ENCODE results near the gene BCKDHA.
"Not testable (repeated sequence)": the region's sequence is repeated elsewhere in the genome, so short reads cannot be mapped to it uniquely, and the experiment has no call there.

The BCKDHA gene

GRCh38 chr19:41363753-41364523 lies 33.7 kb upstream of the BCKDHA start, which contains the start of gene B9D2:
TSS of gene B9D2 (minus strand) at chr19:41364149. CDS start at chr19:41363519, 630 bp downstream.
- TF ChIP-seq FOXM1 (IDR thresholded peaks at IDR 0.05; ENCODE audit: borderline replicate concordance) = no peak
- TF ChIP-seq NFRKB (IDR thresholded peaks at IDR 0.05) = peak; percentile 56; the same call in 1 of the 2 replicates
- no peak for TF ChIP-seq ZNF384 (IDR thresholded peaks at IDR 0.05)
- TF ChIP-seq, protein P1, sequence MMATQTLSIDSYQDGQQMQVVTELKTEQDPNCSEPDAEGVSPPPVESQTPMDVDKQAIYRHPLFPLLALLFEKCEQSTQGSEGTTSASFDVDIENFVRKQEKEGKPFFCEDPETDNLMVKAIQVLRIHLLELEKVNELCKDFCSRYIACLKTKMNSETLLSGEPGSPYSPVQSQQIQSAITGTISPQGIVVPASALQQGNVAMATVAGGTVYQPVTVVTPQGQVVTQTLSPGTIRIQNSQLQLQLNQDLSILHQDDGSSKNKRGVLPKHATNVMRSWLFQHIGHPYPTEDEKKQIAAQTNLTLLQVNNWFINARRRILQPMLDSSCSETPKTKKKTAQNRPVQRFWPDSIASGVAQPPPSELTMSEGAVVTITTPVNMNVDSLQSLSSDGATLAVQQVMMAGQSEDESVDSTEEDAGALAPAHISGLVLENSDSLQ (IDR thresholded peaks at IDR 0.05) = peak; percentile 95
- CTCF ChIA-PET = interaction anchor here (0.5 to 1.3 kb wide), 4 partner anchors 12 to 179 kb away, joined by 3 to 4 read pairs (median 4); no protein-coding TSS in a partner anchor
- POLR2A ChIA-PET = interaction anchor here (0.6 to 3.6 kb wide), 8 partner anchors 9 to 509 kb away, joined by 3 to 51 read pairs (median 3); partner anchors contain the start of genes DMAC2, RPS19 and TGFB1
- peak; percentile 97 for DNase-seq (ENCODE audit: extremely low spot score)

- DNase-seq (ENCODE audit: extremely low spot score) = no peak
- no peak for TF ChIP-seq FOXA1 (IDR thresholded peaks at IDR 0.05)
- TF ChIP-seq HDGF (IDR thresholded peaks at IDR 0.05; ENCODE audit: borderline replicate concordance) = no peak
- no peak for TF ChIP-seq FOXK2 (IDR thresholded peaks at IDR 0.05)
- TF ChIP-seq ARNT (IDR thresholded peaks at IDR 0.05) = no peak
- no peak for TF ChIP-seq SP1 (IDR thresholded peaks at IDR 0.05)
- TF ChIP-seq FOXM1 (IDR thresholded peaks at IDR 0.05; ENCODE audit: borderline replicate concordance) = no peak
- ChIA-PET POLR2A (interaction anchor here (0.6 to 3.6 kb wide), 6 partner anchors 11 to 495 kb away, joined by 3 to 51 read pairs (median 4); partner anchors contain the start of genes DMAC2, RPS19 and TGFB1), CTCF (interaction anchor here (0.5 to 1.3 kb wide), 2 partner anchors 12 to 74 kb away, joined by 4 read pairs; no protein-coding TSS in a partner anchor)
These were observed 32.9 kb upstream of the BCKDHA start for GRCh38 chr19:41364524-41365391.

DNA sequence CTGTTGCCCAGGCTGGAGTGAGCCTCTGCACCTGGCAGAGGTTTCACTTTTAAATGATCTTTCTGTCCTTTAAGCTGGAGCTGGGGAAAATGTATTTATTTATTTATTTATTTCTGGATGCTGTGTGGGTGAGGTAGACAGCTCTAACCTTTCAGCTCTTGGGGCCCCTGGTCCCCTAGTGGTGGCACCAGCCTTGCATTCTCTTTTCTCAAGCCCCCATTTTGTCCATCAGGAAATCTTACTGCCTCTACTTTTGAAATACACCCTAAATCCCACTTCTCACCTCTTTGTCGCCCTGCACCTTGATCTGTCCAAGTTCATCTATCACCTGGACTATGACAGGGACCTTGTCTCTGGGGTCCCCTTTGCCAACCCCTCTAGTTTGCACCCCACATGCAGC lies 31.5 kb upstream of the BCKDHA start:
- no peak for DNase-seq (ENCODE audit: extremely low spot score)

GRCh38 chr19:41367848-41368301 lies 29.7 kb upstream of the BCKDHA start:
- DNase-seq (ENCODE audit: extremely low spot score) = no peak
- ChIA-PET CTCF (no interaction called here), POLR2A (interaction anchor here (1.0 kb wide), 1 partner anchor 12 kb away, joined by 3 read pairs; no protein-coding TSS in a partner anchor)
- no peak for TF ChIP-seq FOXK2 (IDR thresholded peaks at IDR 0.05)

More for the DNA sequence above, 31.5 kb upstream of the BCKDHA start:
- POLR2A ChIA-PET = interaction anchor here (3.6 kb wide), 1 partner anchor 73 kb away, joined by 19 read pairs; the partner anchor contains the start of gene DMAC2
- CTCF ChIA-PET = interaction anchor here (0.6 kb wide), 1 partner anchor 633 kb away, joined by 4 read pairs; no protein-coding TSS in a partner anchor
- TF ChIP-seq SP1 (IDR thresholded peaks at IDR 0.05) (no peak), TARDBP (IDR thresholded peaks at IDR 0.05) (no peak), FOXK2 (IDR thresholded peaks at IDR 0.05) (no peak), ELF4 (IDR thresholded peaks at IDR 0.05) (no peak), ZNF384 (IDR thresholded peaks at IDR 0.05) (no peak), FOXM1 (IDR thresholded peaks at IDR 0.05; ENCODE audit: borderline replicate concordance) (no peak)

DNA sequence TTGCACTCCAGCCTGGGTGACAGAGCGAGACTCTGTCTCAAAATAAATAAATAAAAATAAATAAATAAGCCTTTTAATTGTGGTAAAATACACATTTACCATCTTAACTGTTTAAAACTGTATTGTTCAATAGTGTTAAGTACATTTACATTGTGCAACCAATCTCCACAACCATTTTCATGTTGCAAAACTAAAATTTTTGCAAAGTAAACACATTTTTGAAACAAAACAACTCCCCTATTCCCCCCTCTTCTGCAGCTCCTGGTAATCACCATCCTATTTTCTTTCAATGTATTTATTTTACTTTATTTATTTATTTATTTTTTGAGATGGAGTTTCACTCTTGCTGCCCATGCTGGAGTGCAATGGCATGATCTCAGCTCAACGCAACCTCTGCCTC lies 27.8 kb upstream of the BCKDHA start:
- no peak for DNase-seq (ENCODE audit: extremely low spot score)
- CTCF ChIA-PET = no interaction called here
- POLR2A ChIA-PET = interaction anchor here (0.7 kb wide), 1 partner anchor 70 kb away, joined by 3 read pairs; the partner anchor contains the start of gene DMAC2
- TF ChIP-seq LEF1 (IDR thresholded peaks at IDR 0.05; ENCODE audit: borderline replicate concordance) (no peak), L3MBTL2 (conservative IDR thresholded peaks at IDR 0.05) (no peak), FOXM1 (IDR thresholded peaks at IDR 0.05; ENCODE audit: borderline replicate concordance) (no peak), FOXA1 (IDR thresholded peaks at IDR 0.05) (no peak), BHLHE40 (IDR thresholded peaks at IDR 0.05; ENCODE audit: borderline replicate concordance) (no peak), ELF4 (IDR thresholded peaks at IDR 0.05) (no peak), NFRKB (IDR thresholded peaks at IDR 0.05) (no peak), FOXK2 (IDR thresholded peaks at IDR 0.05) (no peak), CTBP1 (IDR thresholded peaks at IDR 0.05; ENCODE audit: borderline replicate concordance) (no peak), SUZ12 (IDR thresholded peaks at IDR 0.05) (no peak), SP1 (IDR thresholded peaks at IDR 0.05) (no peak), HDGF (IDR thresholded peaks at IDR 0.05; ENCODE audit: borderline replicate concordance) (no peak), ZNF384 (IDR thresholded peaks at IDR 0.05) (no peak), TARDBP (IDR thresholded peaks at IDR 0.05) (no peak)
- TF ChIP-seq, protein P1 (IDR thresholded peaks at IDR 0.05) = no peak

- DNase-seq (ENCODE audit: extremely low spot score); CTCF ChIA-PET; POLR2A ChIA-PET: not testable (repeated sequence)
These were observed 26.5 kb upstream of the BCKDHA start for GRCh38 chr19:41371119-41371518.

DNA sequence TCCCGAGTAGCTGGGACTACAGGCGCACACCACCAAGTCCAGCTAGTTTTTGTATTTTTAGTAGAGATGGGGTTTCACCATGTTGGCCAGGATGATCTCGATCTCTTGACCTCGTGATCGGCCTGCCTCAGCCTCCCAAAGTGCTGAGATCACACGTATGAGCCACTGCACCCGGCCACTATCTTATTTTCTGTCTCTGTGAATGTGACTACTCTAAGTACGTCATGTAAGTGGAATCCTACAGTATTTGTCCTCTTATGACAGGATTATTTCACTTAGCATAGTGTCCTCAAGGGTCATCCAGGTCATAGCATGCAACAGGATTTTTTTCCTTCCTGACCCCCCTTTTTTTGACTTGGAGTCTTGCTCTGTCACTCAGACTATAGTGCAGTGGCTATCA lies 26.1 kb upstream of the BCKDHA start:
- TF ChIP-seq CTBP1 (IDR thresholded peaks at IDR 0.05; ENCODE audit: borderline replicate concordance) = no peak
- no peak for TF ChIP-seq ZNF384 (IDR thresholded peaks at IDR 0.05)
- no peak for TF ChIP-seq HDGF (IDR thresholded peaks at IDR 0.05; ENCODE audit: borderline replicate concordance)
- no peak for TF ChIP-seq SUZ12 (IDR thresholded peaks at IDR 0.05)
- no peak for TF ChIP-seq SP1 (IDR thresholded peaks at IDR 0.05)
- TF ChIP-seq LEF1 (IDR thresholded peaks at IDR 0.05; ENCODE audit: borderline replicate concordance) = no peak
- no peak for TF ChIP-seq TARDBP (IDR thresholded peaks at IDR 0.05)
- TF ChIP-seq FOXK2 (IDR thresholded peaks at IDR 0.05) = no peak
- TF ChIP-seq NFRKB (IDR thresholded peaks at IDR 0.05) = no peak
- TF ChIP-seq, protein P1 (IDR thresholded peaks at IDR 0.05) = no peak
- TF ChIP-seq FOXM1 (IDR thresholded peaks at IDR 0.05; ENCODE audit: borderline replicate concordance) = no peak
- TF ChIP-seq ELF4 (IDR thresholded peaks at IDR 0.05) = no peak
- no peak for TF ChIP-seq L3MBTL2 (conservative IDR thresholded peaks at IDR 0.05)
- no peak for TF ChIP-seq ARNT (IDR thresholded peaks at IDR 0.05)
- TF ChIP-seq FOXA1 (IDR thresholded peaks at IDR 0.05) = no peak
- no peak for TF ChIP-seq BHLHE40 (IDR thresholded peaks at IDR 0.05; ENCODE audit: borderline replicate concordance)
- ChIA-PET CTCF (no interaction called here), POLR2A (no interaction called here)
- DNase-seq (ENCODE audit: extremely low spot score) = no peak
